Measurements from ENCODE around the gene ATOX1.

The ATOX1 gene

GRCh38 chr5:151770383-151771258 is 12.2 kb upstream of the ATOX1 start:
- Histone ChIP-seq H3K27me3 (ENCODE audit: control insufficient read depth, insufficient read depth, low read length) (no peaks in the 10 kb centered on the region), H3K36me3 (ENCODE audit: control insufficient read depth, insufficient read depth, low read length) (no peaks in the 10 kb centered on the region), H3K4me1 (ENCODE audit: control insufficient read depth, insufficient read depth, low read length) (no peaks in the 10 kb centered on the region), H3K9me3 (ENCODE audit: control insufficient read depth, insufficient read depth, low read length) (no peaks in the 10 kb centered on the region), H3K4me3 (ENCODE audit: low read length) (peak overlapping the region; percentile 82; the same call in 1 of the 2 replicates), H3K27ac (ENCODE audit: low read length) (no peak overlapping the region)
- no peak for DNase-seq (ENCODE audit: low read depth, low spot score)
- no CpG with 5 or more reads among the region's 75 CpGs for WGBS (ENCODE audit: insufficient coverage, insufficient read length)

GRCh38 chr5:151766975-151767374 is 8.5 kb upstream of the ATOX1 start:
- H3K4me3 ChIP-seq (ENCODE audit: low read length), result no peak overlapping the region
- H3K27ac ChIP-seq (ENCODE audit: low read length), result no peak overlapping the region
- no peaks in the 10 kb centered on the region for H3K9me3 ChIP-seq (ENCODE audit: control insufficient read depth, insufficient read depth, low read length)
- no peaks in the 10 kb centered on the region for H3K4me1 ChIP-seq (ENCODE audit: control insufficient read depth, insufficient read depth, low read length)
- no peak for DNase-seq (ENCODE audit: low read depth, low spot score)
- H3K27me3 ChIP-seq (ENCODE audit: control insufficient read depth, insufficient read depth, low read length), result no peaks in the 10 kb centered on the region
- H3K36me3 ChIP-seq (ENCODE audit: control insufficient read depth, insufficient read depth, low read length), result no peaks in the 10 kb centered on the region

GRCh38 chr5:151764801-151765200 is 6.4 kb upstream of the ATOX1 start:
- Histone ChIP-seq H3K4me3 (ENCODE audit: low read length) (no peak overlapping the region), H3K27me3 (ENCODE audit: control insufficient read depth, insufficient read depth, low read length) (no peaks in the 10 kb centered on the region), H3K9me3 (ENCODE audit: control insufficient read depth, insufficient read depth, low read length) (no peaks in the 10 kb centered on the region; the same call in 1 of the 2 replicates), H3K36me3 (ENCODE audit: control insufficient read depth, insufficient read depth, low read length) (no peaks in the 10 kb centered on the region), H3K4me1 (ENCODE audit: control insufficient read depth, insufficient read depth, low read length) (no peaks in the 10 kb centered on the region), H3K27ac (ENCODE audit: low read length) (no peak overlapping the region)
- DNase-seq (ENCODE audit: low read depth, low spot score), result no peak

- Histone ChIP-seq H3K4me3 (ENCODE audit: low read length) (peak overlapping the region; percentile 81), H3K27ac (ENCODE audit: low read length) (no peak overlapping the region)
- WGBS (ENCODE audit: insufficient coverage, insufficient read length), result no CpG with 5 or more reads among the region's 11 CpGs
Measured at GRCh38 chr5:151758141-151758429, 346 bp downstream of the ATOX1 start.

GRCh38 chr5:151757233-151758140 is 944 bp downstream of the ATOX1 start:
- H3K4me3 ChIP-seq (ENCODE audit: low read length), result peak overlapping the region; percentile 81; the same call in 1 of the 2 replicates
- H3K27ac ChIP-seq (ENCODE audit: low read length), result no peak overlapping the region
- peaks cover 5% of the 10 kb centered on the region; the same call in 1 of the 2 replicates for H3K4me1 ChIP-seq (ENCODE audit: control insufficient read depth, insufficient read depth, low read length)
- H3K9me3 ChIP-seq (ENCODE audit: control insufficient read depth, insufficient read depth, low read length), result no peaks in the 10 kb centered on the region; the same call in 1 of the 2 replicates
- DNase-seq (ENCODE audit: low read depth, low spot score), result no peak
- no peaks in the 10 kb centered on the region; the same call in 1 of the 2 replicates for H3K27me3 ChIP-seq (ENCODE audit: control insufficient read depth, insufficient read depth, low read length)
- no CpG with 5 or more reads among the region's 9 CpGs for WGBS (ENCODE audit: insufficient coverage, insufficient read length)
- no peaks in the 10 kb centered on the region for H3K36me3 ChIP-seq (ENCODE audit: control insufficient read depth, insufficient read depth, low read length)

More at GRCh38 chr5:151758141-151758429, 346 bp downstream of the ATOX1 start:
- H3K27me3 ChIP-seq (ENCODE audit: control insufficient read depth, insufficient read depth, low read length), result no peaks in the 10 kb centered on the region; the same call in 1 of the 2 replicates
- H3K36me3 ChIP-seq (ENCODE audit: control insufficient read depth, insufficient read depth, low read length), result no peaks in the 10 kb centered on the region
- no peaks in the 10 kb centered on the region; the same call in 1 of the 2 replicates for H3K9me3 ChIP-seq (ENCODE audit: control insufficient read depth, insufficient read depth, low read length)
- peaks cover 5% of the 10 kb centered on the region; the same call in 1 of the 2 replicates for H3K4me1 ChIP-seq (ENCODE audit: control insufficient read depth, insufficient read depth, low read length)
- no peak for DNase-seq (ENCODE audit: low read depth, low spot score)

- Histone ChIP-seq H3K9me3 (ENCODE audit: control insufficient read depth, insufficient read depth, low read length) (no peaks in the 10 kb centered on the region), H3K4me3 (ENCODE audit: low read length) (no peak overlapping the region), H3K4me1 (ENCODE audit: control insufficient read depth, insufficient read depth, low read length) (peaks cover 5% of the 10 kb centered on the region; the same call in 1 of the 2 replicates), H3K36me3 (ENCODE audit: control insufficient read depth, insufficient read depth, low read length) (no peaks in the 10 kb centered on the region), H3K27me3 (ENCODE audit: control insufficient read depth, insufficient read depth, low read length) (no peaks in the 10 kb centered on the region; the same call in 1 of the 2 replicates), H3K27ac (ENCODE audit: low read length) (no peak overlapping the region)
- no CpG with 5 or more reads among the region's 3 CpGs for WGBS (ENCODE audit: insufficient coverage, insufficient read length)
- DNase-seq (ENCODE audit: low read depth, low spot score), result no peak
Measured at GRCh38 chr5:151755383-151755782, 3.0 kb downstream of the ATOX1 start.

- Histone ChIP-seq H3K36me3 (ENCODE audit: control insufficient read depth, insufficient read depth, low read length) (no peaks in the 10 kb centered on the region), H3K9me3 (ENCODE audit: control insufficient read depth, insufficient read depth, low read length) (no peaks in the 10 kb centered on the region), H3K27me3 (ENCODE audit: control insufficient read depth, insufficient read depth, low read length) (no peaks in the 10 kb centered on the region), H3K4me1 (ENCODE audit: control insufficient read depth, insufficient read depth, low read length) (no peaks in the 10 kb centered on the region), H3K4me3 (ENCODE audit: low read length) (no peak overlapping the region), H3K27ac (ENCODE audit: low read length) (no peak overlapping the region)
- DNase-seq (ENCODE audit: low read depth, low spot score), result no peak
- no CpG with 5 or more reads among the region's 4 CpGs for WGBS (ENCODE audit: insufficient coverage, insufficient read length)
Measured at GRCh38 chr5:151751593-151751992, 6.8 kb downstream of the ATOX1 start.

- H3K27ac ChIP-seq (ENCODE audit: low read length), result no peak overlapping the region
- no CpG with 5 or more reads among the region's 4 CpGs for WGBS (ENCODE audit: insufficient coverage, insufficient read length)
- H3K4me1 ChIP-seq (ENCODE audit: control insufficient read depth, insufficient read depth, low read length), result no peaks in the 10 kb centered on the region
- H3K4me3 ChIP-seq (ENCODE audit: low read length), result no peak overlapping the region
- H3K36me3 ChIP-seq (ENCODE audit: control insufficient read depth, insufficient read depth, low read length), result no peaks in the 10 kb centered on the region
- no peaks in the 10 kb centered on the region for H3K27me3 ChIP-seq (ENCODE audit: control insufficient read depth, insufficient read depth, low read length)
- no peak for DNase-seq (ENCODE audit: low read depth, low spot score)
- H3K9me3 ChIP-seq (ENCODE audit: control insufficient read depth, insufficient read depth, low read length), result no peaks in the 10 kb centered on the region
Measured at GRCh38 chr5:151751091-151751490, 7.3 kb downstream of the ATOX1 start.

- Histone ChIP-seq H3K4me1 (ENCODE audit: control insufficient read depth, insufficient read depth, low read length) (no peaks in the 10 kb centered on the region), H3K27ac (ENCODE audit: low read length) (no peak overlapping the region), H3K36me3 (ENCODE audit: control insufficient read depth, insufficient read depth, low read length) (no peaks in the 10 kb centered on the region), H3K27me3 (ENCODE audit: control insufficient read depth, insufficient read depth, low read length) (no peaks in the 10 kb centered on the region), H3K9me3 (ENCODE audit: control insufficient read depth, insufficient read depth, low read length) (no peaks in the 10 kb centered on the region), H3K4me3 (ENCODE audit: low read length) (no peak overlapping the region)
- WGBS (ENCODE audit: insufficient coverage, insufficient read length), result no CpG with 5 or more reads among the region's 4 CpGs
- no peak for DNase-seq (ENCODE audit: low read depth, low spot score)
Measured at GRCh38 chr5:151750121-151750520, 8.3 kb downstream of the ATOX1 start.

GRCh38 chr5:151745071-151745705 is 13.2 kb downstream of the ATOX1 start:
- H3K27ac ChIP-seq (ENCODE audit: low read length), result no peak overlapping the region
- no peaks in the 10 kb centered on the region for H3K9me3 ChIP-seq (ENCODE audit: control insufficient read depth, insufficient read depth, low read length)
- H3K4me3 ChIP-seq (ENCODE audit: low read length), result no peak overlapping the region
- H3K27me3 ChIP-seq (ENCODE audit: control insufficient read depth, insufficient read depth, low read length), result no peaks in the 10 kb centered on the region
- no peaks in the 10 kb centered on the region for H3K36me3 ChIP-seq (ENCODE audit: control insufficient read depth, insufficient read depth, low read length)
- WGBS (ENCODE audit: insufficient coverage, insufficient read length), result no CpG with 5 or more reads among the region's 7 CpGs
- H3K4me1 ChIP-seq (ENCODE audit: control insufficient read depth, insufficient read depth, low read length), result no peaks in the 10 kb centered on the region; the same call in 1 of the 2 replicates
- DNase-seq (ENCODE audit: low read depth, low spot score), result no peak

Measured in iPS DF 6.9 (cell line).